HG02798 (cell line): Measurements from ENCODE around the gene UBE2M.
"Not testable (repeated sequence)": the region's sequence is repeated elsewhere in the genome, so short reads cannot be mapped to it uniquely, and the experiment has no call there.

Experiments
- ATAC-seq: cut with Tn5 transposase; IDR thresholded peaks from one replicate; pipeline ENCODE4 v1.9.1; 2021; ENCODE audit warnings: mild to moderate bottlenecking; ENCODE audit not compliant: unreplicated experiment, poor library complexity

The UBE2M gene

DNA sequence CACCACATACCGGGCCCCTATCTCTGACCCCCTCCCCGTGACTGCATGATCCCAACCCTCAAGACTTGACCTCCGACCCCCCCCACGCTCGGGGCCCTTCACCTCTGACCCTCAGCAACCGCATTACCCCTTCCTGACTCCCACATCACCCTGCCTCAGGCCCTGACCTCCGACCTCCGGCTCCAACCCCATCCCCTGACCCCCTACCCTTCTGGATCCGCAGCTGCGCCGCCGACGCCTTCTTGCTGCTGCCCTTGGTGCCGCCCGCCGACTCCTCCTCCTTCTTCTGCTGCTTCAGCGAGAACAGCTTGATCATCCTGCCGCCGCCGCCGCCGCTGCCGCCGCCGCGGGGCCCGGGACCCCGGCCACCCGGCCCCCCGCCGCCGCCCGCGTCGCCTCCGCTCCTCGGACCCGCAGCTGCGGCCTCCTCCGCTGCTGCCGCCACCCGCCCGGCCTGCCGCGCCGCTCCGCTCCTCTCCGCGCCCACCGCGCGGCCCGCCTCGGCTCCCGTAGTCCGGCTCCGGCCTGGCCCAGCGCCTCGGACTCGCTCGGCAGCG lies at the start of gene UBE2M:
Gene UBE2M (minus strand): TSS at position 546 of the 557 bp plus-strand sequence. CDS start 230 bp downstream, at position 316.
- ATAC-seq: peak; percentile 0

DNA sequence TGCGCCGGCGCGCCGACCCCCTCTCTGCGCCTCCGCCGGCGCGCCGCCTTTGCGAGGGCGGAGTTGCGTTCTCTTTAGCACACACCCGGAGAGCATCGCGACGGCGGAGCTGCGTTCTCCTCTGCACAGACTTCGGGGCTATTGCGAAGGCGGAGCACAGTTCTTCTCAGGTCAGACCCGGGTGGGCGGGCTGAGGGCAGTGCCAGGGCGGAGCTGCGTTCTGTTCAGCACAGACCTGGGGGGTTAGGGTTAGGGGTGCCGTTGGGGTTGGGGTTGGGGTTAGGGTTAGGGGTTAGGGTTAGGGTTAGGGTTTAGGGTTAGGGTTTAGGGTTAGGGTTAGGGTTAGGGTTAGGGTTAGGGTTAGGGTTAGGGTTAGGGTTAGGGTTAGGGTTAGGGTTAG lies 48.8 kb upstream of the UBE2M start:
- ATAC-seq: not testable (repeated sequence)

DNA sequence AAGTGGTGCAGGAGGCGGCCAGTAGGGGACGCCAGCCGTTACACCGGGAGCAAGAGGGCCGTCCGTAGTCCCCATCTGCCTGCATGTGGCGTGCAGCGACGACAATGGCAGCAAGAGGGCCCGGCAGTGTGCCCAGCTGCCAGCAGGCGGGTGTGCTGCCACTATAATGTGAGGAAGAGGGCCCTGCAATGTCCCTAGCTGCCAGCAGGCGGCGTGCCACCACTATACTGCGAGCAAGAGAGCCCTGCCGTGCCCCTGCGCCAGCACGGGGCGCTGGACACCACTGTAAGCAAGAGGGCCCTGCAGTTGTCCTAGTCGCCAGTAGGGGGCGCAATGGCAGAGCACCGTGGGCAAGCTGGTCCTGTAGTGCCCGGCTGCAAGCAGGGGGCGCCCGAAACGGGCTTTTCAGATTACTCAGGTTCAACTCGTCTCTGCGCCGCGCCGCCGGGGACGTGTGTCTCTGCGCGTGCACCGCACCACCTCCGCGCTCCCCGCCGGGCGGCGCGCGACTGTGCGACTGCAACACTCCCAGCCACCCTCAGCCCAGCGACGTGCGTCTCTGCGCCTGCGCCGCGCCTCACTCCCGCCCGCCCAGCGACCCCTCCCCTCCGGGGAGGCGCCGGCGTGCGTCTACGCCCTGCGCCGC lies 48.0 kb upstream of the UBE2M start:
- not testable (repeated sequence) for ATAC-seq

DNA sequence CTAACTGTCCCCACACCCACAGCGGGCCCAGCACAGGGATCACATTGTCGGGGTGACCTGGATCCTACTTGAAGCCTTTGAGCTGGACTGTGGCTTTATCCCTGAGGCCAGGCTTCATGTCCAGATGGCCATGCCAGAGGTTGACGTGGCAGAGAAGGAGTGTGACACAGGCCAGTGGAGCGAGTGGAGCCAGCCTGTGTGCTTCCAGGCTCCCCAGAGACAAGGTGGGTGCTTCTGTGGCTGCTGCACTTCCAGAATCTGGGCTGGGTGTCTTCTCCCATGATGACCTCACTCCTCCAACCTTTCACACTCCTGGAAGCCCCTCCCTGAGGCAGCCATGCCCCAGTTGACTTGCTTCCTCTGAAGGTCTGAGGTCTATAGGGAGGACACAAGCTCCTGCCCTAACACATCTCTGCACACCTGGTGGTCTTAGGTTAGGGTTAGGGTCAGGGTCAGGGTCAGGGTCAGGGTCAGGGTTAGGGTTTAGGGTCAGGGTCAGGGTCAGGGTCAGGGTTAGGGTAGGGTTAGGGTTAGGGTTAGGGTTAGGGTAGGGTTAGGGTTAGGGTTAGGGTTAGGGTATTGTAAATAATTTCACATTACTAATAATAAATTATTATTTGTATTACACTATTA lies 27.8 kb upstream of the UBE2M start:
- ATAC-seq: no peak

DNA sequence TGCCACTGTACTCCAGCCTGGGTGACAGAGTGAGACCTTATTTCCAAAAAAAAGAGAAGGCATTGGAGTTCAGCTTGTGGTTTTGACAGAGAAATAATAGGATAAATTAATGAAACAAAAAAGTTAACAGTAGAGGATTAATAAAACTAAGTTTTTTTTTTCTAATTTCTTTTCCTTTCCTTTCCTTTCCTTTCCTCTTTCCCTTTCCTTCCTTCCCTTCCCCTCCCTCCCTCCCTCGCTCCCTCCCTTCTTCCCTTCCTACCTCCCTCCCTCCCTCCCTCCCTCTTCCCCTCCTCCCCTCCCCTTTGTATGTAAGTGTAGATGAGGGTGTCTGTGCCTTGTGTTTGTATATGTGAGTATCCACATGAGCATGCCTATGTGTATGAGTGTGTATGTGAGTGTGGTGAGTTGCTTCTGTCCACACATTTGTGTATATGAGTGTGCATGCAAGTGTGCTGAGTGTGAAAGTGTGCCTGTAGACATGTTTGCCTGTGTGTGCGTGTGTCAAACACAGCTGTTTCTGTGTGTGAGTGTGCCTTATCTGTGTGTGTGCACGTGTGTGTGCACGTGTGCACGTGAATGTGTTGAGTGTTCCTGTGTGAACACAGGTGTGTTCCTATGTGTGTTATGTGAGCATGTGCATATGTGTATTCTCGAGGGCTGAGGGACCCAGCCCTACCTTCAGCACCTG lies 27.2 kb upstream of the UBE2M start:
- ATAC-seq: no peak

DNA sequence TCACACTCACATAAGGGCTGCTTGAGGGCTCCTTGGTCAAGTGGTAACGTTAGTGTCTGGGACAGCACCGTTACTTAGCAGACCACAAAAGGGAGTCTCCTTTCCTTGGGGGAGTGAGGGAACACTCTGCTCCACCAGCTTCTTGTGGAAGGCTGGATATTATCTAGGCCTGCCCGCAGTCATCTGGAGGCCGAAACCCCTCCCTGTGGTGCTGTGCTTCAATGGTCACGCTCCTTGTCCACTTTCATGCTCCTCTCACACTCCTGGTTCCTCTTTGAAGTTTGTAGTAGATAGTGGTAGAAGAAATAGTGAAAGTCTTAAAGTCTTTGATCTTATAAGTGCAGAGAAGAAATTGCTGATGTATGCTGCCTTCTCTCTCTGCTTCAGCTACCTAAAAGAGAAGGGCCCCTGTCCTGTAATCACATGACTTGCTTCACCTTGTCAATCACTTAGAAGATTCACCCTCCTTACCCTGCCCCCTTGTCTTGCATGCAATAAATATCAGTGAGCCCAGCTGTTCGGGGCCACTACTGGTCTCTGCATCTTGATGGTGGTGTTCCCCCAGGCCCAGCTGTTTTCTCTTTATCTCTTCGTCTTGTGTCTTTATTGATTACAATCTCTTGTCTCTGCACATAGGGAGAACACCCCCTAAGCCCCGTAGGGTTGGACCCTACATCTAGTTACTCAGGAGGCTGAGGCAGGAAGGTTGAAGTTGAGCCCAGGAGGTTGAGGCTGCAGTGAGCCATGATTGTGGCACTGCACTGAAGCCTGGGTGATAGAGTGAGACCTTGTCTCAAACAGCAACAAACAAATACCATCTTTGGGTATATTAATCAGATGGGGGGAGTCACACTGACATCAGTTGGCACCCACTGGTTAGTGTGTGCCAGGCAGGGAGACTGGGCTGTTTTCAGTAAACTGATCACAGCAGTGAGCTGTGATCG lies 26.4 kb upstream of the UBE2M start:
- ATAC-seq: no peak

DNA sequence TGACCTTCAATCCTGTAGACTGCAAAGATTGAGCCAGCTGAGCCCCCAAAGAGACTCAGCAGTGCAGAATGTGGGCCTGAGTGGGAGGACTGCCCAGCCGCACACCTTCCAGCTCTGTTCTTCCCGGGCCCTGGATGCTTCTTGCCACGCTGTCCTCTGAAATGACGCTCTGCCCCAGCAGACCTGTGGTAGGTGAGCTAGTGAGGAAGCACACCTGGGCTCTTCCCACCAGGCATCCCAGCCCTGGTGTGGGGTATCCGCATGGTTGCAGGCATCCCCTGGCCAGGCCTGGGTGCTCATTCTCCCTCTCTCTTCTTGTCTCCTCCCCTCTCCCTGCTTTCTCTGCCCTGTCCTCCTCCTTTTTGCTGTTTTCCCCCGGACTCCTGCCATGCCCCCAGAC lies 24.6 kb upstream of the UBE2M start:
- no peak for ATAC-seq

DNA sequence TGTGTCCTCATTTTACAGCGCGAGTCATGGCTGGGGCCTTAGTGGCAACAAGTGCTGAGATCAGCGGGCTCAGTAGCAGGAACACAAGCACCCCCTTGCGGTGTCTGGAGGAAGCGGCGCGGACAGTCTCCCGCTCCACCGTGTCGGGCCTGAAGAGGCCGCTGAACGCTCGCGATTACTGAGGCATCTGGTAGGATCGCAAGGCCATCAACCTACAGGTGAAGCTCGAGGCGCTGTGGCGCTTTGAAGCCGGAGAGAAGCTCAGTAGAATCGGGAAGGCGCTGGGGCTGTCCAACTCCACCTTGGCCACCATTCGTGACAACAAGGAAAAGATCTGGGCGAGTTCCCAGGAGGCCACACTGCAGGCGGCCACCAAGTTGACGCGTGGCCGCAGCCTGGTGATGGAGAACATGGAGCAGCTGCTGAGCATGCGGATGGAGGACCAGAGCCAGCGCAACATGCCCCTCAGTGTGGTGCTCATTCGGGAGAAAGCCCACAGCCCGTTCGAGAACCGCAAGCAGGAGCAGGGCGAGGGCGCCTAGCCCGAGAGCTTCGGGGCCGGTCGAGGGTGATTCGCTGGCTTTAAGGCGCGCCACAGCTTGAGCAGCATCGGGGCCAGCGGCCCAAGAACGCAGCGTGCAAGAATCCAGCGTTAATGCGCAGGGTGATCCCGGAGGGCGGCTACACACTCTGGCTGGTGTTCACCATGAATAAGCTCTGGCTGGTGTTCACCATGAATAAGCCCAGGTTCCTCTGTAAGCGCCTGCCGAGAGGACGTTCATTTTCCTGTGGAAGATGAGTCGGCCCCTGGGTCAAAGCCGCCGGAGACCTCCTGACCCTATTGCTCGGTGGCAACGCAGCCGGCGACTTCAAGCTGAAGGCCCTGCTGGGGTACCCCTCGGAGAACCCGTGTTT lies 23.1 kb upstream of the UBE2M start:
- ATAC-seq: peak; percentile 76

DNA sequence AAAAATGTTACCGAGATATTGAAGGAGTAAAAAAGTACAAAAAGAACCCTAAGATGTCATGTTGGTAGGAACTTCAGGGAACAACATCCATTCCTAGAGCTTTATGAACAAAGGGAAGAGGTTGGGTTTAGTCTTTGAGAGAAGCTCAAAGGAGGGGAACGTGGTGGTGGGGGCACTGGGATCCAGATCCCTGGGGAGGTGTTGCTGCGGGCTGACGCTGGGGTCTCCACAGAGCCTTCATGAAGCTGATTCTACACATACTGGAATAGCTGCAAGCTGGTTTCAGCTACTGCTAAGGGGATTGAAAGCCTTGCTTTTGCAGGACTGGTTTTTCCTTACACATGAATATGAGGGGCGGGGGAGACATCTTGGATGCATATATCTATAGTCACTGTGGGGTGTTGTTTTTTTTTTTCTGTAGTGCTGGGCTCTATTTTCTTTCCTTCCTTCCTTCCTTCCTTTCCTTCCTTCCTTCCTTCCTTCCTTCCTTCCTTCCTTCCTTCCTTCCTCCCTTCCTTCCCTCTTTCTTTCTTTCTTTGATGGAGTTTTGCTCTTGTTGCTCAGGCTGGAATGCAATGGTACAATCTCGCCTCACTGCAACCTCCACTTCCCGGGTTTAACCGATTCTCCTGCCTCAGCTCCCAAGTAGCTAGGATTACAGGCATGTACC lies 21.2 kb upstream of the UBE2M start:
- no peak for ATAC-seq

DNA sequence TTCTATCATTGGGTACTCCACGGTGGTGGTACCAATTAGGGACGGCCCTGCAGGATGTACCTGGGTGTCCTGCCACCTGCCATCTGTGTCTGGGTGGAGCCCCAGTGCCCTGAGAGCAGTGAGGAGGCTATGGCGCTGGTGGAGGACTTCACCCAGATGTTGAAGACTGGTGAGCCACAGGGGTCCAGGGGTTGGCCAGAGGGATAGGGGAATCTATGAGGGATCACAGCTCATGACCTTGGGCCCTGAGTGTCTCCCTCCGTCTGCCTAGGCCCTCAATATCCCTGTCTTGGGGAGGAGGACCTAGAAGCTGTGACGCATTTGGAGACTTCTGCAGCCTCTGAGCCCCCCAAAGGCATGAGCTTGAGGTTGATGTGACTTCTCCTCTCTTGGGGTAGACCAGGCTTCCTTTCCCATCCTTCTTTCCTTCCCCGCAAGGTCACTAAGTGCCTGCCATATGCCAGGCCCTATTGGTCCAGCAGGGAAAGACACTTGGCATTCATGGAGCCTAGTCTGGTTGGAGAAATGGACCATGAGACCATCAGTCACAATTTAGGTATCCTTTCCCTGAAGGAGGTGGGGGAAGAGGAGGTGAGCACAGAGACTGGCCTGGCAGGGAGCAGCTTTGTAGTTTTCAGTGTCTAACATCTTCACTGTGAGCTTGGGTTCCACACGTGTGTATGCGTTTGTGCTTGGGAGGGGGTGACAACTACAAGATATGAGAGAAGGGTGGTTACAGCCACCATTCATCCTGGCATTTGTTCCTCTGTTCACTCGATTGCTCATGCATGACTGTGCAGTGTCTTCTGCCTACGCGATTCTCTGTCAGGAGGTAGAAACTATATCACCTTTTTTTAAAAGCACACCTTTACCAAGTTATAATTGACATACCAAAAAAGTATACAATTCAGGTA lies 19.9 kb upstream of the UBE2M start:
- no peak for ATAC-seq

DNA sequence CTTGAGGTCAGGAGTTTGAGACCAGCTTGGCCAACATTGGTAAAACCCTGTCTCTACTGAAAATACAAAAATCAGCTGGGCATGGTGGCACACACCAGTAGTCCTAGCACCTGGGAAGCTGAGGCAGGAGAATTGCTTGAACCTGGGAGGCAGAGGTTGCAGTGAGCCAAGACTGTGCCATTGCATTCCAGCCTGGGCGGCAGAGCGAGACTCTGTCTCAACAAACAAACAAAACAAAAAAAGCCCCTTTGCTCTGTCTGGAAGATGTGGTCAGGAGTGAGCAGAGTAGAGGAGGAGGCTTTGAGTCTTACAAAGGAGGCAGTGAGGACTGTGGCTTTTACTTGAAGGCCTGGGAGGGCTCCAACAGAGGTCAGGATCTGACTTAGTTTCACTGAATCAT lies 19.2 kb upstream of the UBE2M start:
- ATAC-seq: not testable (repeated sequence)

DNA sequence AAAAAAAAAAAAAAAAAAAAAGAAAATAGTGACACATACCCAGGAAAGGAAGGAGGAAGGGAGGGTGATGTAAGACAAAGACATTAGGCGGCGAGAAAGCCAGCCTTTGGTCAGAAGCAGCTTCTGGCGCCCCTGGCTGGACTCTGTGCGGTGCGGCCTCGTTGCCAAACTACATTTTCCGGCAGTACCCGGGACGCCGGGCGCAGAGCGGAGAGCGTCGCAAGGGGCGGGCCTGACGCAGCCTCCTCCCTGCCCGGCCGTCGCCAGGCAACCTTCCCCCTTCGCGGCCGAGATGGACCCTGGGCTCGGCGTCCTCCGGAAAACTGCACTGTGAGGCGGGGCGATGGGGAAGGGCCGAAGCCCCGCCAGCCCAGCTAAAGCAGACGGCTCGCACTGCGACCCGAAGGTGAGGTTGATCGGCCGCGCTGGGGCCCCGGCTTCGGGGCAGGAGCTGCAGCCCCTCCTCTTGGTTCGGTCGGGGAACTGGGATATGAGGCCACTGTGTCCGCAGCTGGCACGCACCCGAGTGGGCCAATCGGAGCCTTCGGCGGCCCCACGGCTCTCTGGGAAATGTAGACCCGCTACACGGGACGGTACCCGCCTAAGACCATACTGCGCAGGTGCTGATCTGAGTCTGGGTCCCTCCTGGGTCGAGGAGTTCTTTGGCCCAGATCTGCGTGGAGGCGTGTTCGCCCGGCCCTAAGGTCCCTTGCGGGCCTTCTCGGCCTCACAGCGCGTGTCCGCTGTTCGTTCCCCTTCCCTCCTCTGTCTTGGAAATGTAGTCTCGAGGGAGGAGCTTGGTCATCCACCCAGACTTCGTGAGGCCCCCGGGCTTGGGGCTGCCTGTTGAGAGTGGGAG lies 17.0 kb upstream of the UBE2M start:
- ATAC-seq: peak; percentile 42

DNA sequence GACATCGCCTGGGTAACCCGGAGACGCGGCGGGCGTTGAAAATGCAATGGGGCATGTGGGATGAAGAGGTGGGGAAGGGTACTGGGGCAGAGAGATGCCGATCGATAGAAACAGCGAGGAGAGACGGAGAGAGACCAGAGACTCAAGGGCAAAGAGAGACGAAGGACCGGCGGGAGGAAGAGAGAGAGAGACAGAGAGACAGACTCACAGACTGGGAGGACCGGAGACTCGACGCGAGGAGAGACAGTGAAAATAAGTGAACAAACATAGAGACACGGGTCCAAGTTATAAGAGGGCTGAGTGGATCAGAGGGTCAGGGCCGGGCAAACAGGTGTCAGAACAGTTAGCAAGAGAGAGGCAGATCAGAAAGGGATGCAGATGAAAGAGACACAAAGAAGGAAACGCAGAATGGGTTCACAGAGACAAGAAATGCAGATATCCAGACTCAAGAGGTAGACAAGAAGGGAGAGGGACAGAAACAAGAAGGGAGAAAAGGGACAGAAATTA lies 15.3 kb upstream of the UBE2M start:
- no peak for ATAC-seq

DNA sequence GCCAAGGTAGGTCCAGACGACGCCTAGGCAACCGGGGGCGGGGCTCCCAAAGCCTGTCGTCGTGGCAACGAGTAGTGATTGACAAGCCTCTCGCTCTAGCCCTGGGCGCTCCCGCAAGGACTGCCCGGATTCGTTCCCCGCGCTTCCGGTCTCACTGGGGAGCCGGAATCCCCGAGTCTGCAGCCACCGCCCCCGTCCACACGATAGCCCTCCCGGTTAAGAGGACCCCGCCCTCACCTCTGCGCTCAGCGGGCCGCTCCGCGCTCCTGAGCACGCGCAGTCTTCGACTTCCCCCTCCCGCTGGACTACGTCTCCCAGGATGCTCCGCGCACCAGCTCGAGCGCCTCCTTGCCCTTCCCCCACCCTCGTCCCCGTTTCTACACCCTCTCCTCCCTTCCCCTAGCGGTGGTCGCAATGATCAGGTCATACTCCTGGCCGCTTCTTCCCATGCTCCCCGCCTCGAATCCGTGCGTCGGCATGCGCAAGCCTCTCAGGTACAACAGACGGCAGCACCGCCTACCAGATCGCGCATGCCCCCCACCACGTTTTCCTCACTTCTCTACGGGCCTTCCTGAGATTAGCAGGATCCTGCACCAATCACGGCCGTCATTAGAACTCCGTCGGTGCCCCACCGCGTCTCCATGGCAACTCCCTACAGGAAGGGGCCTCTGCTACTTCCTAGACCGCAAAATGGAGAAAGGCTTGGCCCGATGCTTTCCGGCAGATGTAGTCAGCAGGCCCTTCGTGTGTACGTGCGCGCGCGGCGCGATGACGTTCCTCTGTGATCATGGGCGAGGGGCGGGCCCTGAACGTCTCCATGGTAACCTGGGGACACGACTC lies 14.6 kb upstream of the UBE2M start, which contains the start of gene MZF1:
Gene MZF1 (minus strand): TSS at position 518 of the 840 bp plus-strand sequence. CDS start 1,946 bp downstream, outside the sequence.
- ATAC-seq: peak; percentile 65

DNA sequence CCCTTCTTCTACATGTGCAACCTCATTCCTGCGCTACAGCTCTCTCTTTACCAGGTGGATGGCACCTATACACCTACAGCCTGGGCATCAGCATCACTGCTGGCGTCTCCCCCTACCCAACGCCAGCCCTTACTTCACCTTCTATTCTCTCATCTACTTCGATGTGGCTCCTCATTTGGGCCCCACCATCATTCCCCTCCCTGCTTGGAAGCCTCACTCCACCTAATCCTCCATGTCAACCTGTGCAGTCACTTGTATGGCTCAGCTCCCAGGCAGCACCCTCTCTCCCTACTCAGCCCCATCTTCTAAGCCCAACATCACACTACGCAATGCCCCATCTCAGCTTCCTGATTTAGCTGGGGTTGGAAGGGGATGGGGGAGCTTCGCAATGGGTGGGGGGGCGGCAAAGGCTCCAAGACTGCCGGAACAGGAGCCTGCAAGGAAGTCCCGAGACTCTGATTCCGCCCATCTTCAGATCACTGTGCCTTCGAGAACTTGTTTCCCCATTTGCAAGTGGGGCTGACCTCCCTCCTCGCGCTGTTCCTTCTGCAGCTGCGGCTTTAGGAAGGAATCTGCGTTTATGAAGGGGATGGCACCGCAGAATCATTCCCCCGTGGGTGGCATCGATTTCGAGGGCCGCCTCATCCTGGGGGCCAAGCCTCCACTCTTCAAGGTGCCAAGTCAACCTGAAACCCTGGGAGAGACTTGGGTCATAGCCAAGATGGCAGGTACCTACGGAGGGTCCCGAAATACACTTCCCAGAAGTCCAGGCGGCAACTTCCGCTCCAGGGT lies 13.8 kb upstream of the UBE2M start:
- no peak for ATAC-seq
